ENCODE data around the gene FIGNL2. TPM values are rescaled to one million over a fixed set of nuclear protein-coding genes. Genes with fewer than 3 reads are reported as not detected.
"Not testable (repeated sequence)": the region's sequence is repeated elsewhere in the genome, so short reads cannot be mapped to it uniquely, and the experiment has no call there.

The FIGNL2 gene
- total RNA-seq, 4 donors from 2014 or later: 1.7 to 2.7 TPM; not detected in 2

DNA sequence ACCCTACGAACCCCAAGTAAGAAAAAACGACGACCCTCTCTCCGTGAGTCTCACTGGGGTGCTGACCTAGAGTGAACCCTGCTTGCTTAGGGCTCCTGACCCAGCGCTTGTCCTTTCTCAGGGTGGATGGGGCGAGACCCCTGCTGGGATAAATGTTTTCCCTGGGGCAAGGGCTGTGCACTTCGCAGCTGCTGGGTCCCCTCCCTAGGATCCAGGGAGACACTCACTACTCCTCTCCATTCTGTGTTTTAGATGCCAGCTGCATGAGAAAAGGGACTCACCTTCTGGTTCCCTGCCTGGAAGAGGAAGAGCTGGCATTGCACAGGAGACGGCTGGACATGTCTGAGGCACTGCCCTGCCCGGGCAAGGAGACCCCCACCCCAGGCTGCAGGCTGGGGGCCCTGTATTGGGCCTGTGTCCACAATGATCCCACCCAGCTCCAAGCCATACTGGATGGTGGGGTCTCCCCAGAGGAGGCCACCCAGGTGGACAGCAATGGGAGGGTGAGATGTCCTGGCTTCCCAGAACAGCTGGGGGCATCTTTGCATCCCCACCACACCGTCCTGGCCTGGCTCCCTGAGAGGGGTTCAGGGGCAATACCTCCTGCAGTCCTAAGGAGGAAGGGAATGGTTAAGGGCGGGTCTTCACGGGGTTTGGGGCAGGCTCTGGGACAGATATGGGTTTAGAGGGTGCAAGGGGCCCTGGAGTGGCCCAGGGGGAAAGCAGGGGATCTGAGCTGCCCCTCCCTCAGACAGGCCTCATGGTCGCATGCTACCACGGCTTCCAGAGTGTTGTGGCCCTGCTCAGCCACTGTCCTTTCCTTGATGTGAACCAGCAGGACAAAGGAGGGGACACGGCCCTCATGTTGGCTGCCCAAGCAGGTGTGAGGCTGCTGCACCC lies 40.0 kb upstream of the FIGNL2 start:
- TF ChIP-seq, protein P1, sequence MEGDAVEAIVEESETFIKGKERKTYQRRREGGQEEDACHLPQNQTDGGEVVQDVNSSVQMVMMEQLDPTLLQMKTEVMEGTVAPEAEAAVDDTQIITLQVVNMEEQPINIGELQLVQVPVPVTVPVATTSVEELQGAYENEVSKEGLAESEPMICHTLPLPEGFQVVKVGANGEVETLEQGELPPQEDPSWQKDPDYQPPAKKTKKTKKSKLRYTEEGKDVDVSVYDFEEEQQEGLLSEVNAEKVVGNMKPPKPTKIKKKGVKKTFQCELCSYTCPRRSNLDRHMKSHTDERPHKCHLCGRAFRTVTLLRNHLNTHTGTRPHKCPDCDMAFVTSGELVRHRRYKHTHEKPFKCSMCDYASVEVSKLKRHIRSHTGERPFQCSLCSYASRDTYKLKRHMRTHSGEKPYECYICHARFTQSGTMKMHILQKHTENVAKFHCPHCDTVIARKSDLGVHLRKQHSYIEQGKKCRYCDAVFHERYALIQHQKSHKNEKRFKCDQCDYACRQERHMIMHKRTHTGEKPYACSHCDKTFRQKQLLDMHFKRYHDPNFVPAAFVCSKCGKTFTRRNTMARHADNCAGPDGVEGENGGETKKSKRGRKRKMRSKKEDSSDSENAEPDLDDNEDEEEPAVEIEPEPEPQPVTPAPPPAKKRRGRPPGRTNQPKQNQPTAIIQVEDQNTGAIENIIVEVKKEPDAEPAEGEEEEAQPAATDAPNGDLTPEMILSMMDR (IDR thresholded peaks at IDR 0.05): no peak
- TF ChIP-seq POLR2A (IDR thresholded peaks at IDR 0.05): no peak
- no peaks in the 10 kb centered on the region for H3K4me1 ChIP-seq
- H3K9me3 ChIP-seq: no peaks in the 10 kb centered on the region
- no peak overlapping the region for H3K27ac ChIP-seq
- intact Hi-C loops (cut with DNase I; ENCODE audit: low total_unique reads): no loop called here
- H3K36me3 ChIP-seq: no peaks in the 10 kb centered on the region
- DNase-seq: no peak
- H3K4me3 ChIP-seq: no peak overlapping the region
- no peaks in the 10 kb centered on the region for H3K27me3 ChIP-seq

DNA sequence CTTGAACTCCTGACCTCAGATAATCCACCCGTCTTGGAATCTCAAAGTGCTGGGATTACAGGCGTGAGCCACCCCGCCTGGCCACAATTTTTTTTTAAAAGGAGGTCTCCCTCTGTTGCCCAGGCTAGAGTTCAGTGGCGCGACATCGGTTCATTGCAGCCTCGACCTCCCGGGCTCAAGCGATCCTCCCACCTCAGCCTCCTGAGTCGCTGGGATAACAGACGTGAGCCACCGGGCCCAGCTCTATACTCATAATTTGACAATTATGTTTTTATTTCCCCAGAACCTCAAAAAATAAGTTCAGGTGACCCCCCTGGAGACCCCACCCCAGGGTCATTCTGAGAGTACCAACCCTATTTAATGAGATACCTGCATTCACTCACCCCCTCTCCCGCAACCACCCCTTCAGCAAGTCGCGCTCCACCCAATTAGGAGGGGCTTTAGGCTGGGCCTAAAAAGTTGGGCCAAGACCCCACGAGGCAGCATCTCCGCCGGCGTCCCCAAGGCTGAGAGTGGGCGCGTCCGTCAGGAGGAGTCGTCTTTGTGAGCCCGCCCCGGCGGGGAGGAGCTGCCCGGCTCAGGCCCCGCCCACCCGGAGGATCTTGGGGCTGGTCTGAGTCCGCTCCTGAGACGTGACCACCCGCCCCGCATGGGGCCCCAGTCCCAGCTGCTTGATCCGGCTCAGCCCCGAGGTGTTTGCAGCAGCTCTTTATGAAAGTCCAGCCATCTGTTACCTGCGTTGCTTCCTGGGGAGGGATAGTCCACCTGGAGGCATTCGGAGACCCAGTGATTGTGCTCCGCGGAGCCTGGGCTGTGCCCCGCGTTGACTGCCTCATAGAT lies 39.2 kb upstream of the FIGNL2 start, which contains the start of gene ANKRD33:
Gene ANKRD33, plus strand, starts transcription at position 628 of the 840 bp plus-strand sequence. Its CDS starts 84 bp downstream, at position 712.
- no peak for DNase-seq
- TF ChIP-seq POLR2A (IDR thresholded peaks at IDR 0.05): no peak
- TF ChIP-seq, protein P1 (IDR thresholded peaks at IDR 0.05): no peak
- H3K27me3 ChIP-seq: no peaks in the 10 kb centered on the region
- no peaks in the 10 kb centered on the region for H3K4me1 ChIP-seq
- H3K9me3 ChIP-seq: no peaks in the 10 kb centered on the region
- peak within 1 kb of the TSS in 1 of 2 donors; percentile 68 for H3K27ac ChIP-seq
- no peaks in the 10 kb centered on the region for H3K36me3 ChIP-seq
- intact Hi-C loops (cut with DNase I; ENCODE audit: low total_unique reads): no loop called here
- H3K4me3 ChIP-seq: no peak within 1 kb of the TSS

GRCh38 chr12:51886021-51886710 lies 37.6 kb upstream of the FIGNL2 start:
- Histone ChIP-seq H3K4me3 (no peak overlapping the region), H3K9me3 (no peaks in the 10 kb centered on the region), H3K27me3 (no peaks in the 10 kb centered on the region), H3K4me1 (no peaks in the 10 kb centered on the region), H3K36me3 (no peaks in the 10 kb centered on the region), H3K27ac (peak overlapping the region; percentile 68 to 73)
- TF ChIP-seq, protein P1 (IDR thresholded peaks at IDR 0.05): no peak
- peak in 1 of 2 donors; percentile 56 for TF ChIP-seq POLR2A (IDR thresholded peaks at IDR 0.05)
- peak; percentile 75 to 88 for DNase-seq
- intact Hi-C loops (cut with DNase I; ENCODE audit: low total_unique reads): no loop called here

GRCh38 chr12:51885294-51886020 lies 36.9 kb upstream of the FIGNL2 start:
- H3K36me3 ChIP-seq; intact Hi-C loops (cut with DNase I; ENCODE audit: low total_unique reads); DNase-seq; H3K9me3 ChIP-seq; H3K27me3 ChIP-seq; H3K4me1 ChIP-seq; H3K4me3 ChIP-seq: not testable (repeated sequence)
- peak overlapping the region; percentile 62 to 73 for H3K27ac ChIP-seq

Data from uterus (tissue), 4 donors.